Breast epithelium (tissue), 4 donors: Measurements from ENCODE around the gene COX8C. TPM values are rescaled to one million over a fixed set of nuclear protein-coding genes. Genes with fewer than 3 reads are reported as not detected.

Source experiments
- DNase-seq, 2 donors: peaks; one replicate each; pipeline ENCODE4 v3.0.0-alpha.2; 2019; ENCODE audit warnings: low spot score in 2 of 2
- H3K27ac ChIP-seq, 2 donors: fragments of 200-600 bp; sonication (generic) in 1 of 2; one replicate each; pipeline ENCODE4 v1.5.1; 2016 to 2019; ENCODE audit warnings: mild to moderate bottlenecking in 1 of 2
- H3K27me3 ChIP-seq, 2 donors: fragments of 200-600 bp; sonication (generic) in 1 of 2; one replicate each; pipeline versions ENCODE4 v1.5.1 to v1.6.0; 2017 to 2019; ENCODE audit warnings: control low read depth in 1 of 2, mild to moderate bottlenecking in 1 of 2
- H3K36me3 ChIP-seq: fragments of 200-600 bp; one replicate; pipeline ENCODE4 v1.5.1; 2019
- H3K4me1 ChIP-seq, 2 donors: fragments of 200-600 bp; sonication (generic); one replicate each; pipeline ENCODE4 v1.5.1; 2016 to 2019; ENCODE audit warnings: control low read depth in 1 of 2
- H3K4me3 ChIP-seq, 3 donors: fragments of 200-600 bp; sonication (generic); 1 replicate in 2 of 3; 2 replicates in 1 of 3; pipeline ENCODE4 v1.5.1; 2016 to 2019; ENCODE audit warnings: mild to moderate bottlenecking in 3 of 3, moderate library complexity in 2 of 3
- H3K9me3 ChIP-seq, 2 donors: fragments of 200-600 bp; sonication (generic) in 1 of 2; one replicate each; pipeline ENCODE4 v1.5.1; 2016 to 2019; ENCODE audit warnings: control low read depth in 1 of 2
- CTCF ChIP-seq, 3 donors: fragments of 450-650 bp; IDR thresholded peaks; one replicate each; pipeline ENCODE4 v1.5.1; 2016 to 2017; ENCODE audit warnings: antibody characterized with exemption in 3 of 3, mild to moderate bottlenecking in 3 of 3, moderate library complexity in 3 of 3
- POLR2A ChIP-seq: fragments of 450-650 bp; IDR thresholded peaks from one replicate; pipeline ENCODE4 v1.6.1; 2016; ENCODE audit warnings: antibody characterized with exemption, mild to moderate bottlenecking, moderate library complexity
- POLR2AphosphoS5 ChIP-seq, 3 donors: sonication (generic); formaldehyde crosslinking; IDR thresholded peaks; one replicate each; pipeline ENCODE4 v1.6.1; 2017; ENCODE audit warnings: antibody characterized with exemption in 3 of 3
- intact Hi-C: fragments of 100-400 bp; cut with DNase I; formaldehyde crosslinking; loops from one replicate; pipeline ENCODE4 v1.15.1; 2023; ENCODE audit warnings: low total_unique reads
- total RNA-seq, 3 donors: library from RNA; depleted of rRNA; stranded (reverse); fragments of >200 nt; gene quantifications; one replicate each; pipeline ENCODE4 v1.1.0, GENCODE V29; 2016

Gene COX8C
- total RNA-seq, 3 donors from 2014 or later: not detected

DNA sequence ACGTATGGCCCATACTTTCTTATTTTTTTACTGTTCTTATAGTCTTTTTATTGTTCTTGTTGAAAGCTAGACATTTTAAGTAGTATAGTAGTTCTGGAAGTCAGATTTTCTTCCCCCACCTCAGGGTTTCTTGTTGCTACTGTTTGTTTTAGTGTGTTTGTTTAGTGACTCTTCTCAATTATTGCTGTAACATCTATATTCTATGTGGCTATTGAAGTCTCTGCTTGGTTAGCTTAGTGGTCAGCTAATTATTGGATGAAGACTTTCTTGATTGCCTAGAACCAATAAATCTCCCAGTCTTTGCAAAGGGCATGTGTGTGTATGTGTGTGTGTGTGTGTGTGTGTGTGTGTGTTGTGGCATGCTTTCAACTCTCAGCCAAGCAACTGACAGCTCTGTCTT lies 49.5 kb downstream of the COX8C start:
- Histone ChIP-seq H3K27me3 (no peaks in the 10 kb centered on the region), H3K36me3 (no peaks in the 10 kb centered on the region)
- intact Hi-C loops: no loop called here

More for the DNA sequence above, 49.5 kb downstream of the COX8C start:
- no peaks in the 10 kb centered on the region for H3K4me1 ChIP-seq
- no peak overlapping the region for H3K27ac ChIP-seq
- DNase-seq: no peak
- H3K9me3 ChIP-seq: peaks cover 0 to 18% of the 10 kb centered on the region in 2 donors
- H3K4me3 ChIP-seq: no peak overlapping the region
- TF ChIP-seq CTCF (IDR thresholded peaks at IDR 0.05) (no peak), POLR2A (no peak), POLR2AphosphoS5 (IDR thresholded peaks at IDR 0.05) (no peak)

Other genes starting within 250 kb of the COX8C start
- 10 to 100 TPM; 27.8 to 91.7 (median 42.9) TPM for gene ITPK1, start 231.3 kb upstream of the COX8C start, total RNA-seq
- 10 to 100 TPM; 29.0 to 35.9 (median 31.1) TPM for gene MOAP1, start 162.3 kb upstream of the COX8C start, total RNA-seq
- gene LYSET, start 161.9 kb upstream of the COX8C start, total RNA-seq: 10 to 100 TPM; 10.8 to 14.9 (median 11.4) TPM
- gene GON7, start 140.1 kb upstream of the COX8C start, total RNA-seq: 10 to 100 TPM in 2 of 3 donors, 1 to 10 TPM in 1; 8.5 to 12.1 (median 11.1) TPM
- gene UBR7, start 139.9 kb upstream of the COX8C start, total RNA-seq: 10 to 100 TPM; 21.0 to 34.7 (median 31.0) TPM
- 10 to 100 TPM; 19.7 to 32.8 (median 26.5) TPM for gene BTBD7, start 14.1 kb upstream of the COX8C start, total RNA-seq
- under 1 TPM in 2 of 3 donors, not detected in 1; 0.29 to 0.32 TPM for gene UNC79, start 83.8 kb downstream of the COX8C start, total RNA-seq